HepG2 (cell line): ENCODE results near the gene STIP1. TPM values are rescaled to one million over a fixed set of nuclear protein-coding genes. Genes with fewer than 3 reads are reported as not detected.

Source experiments
- ARNT2 ChIP-seq: sonication (generic); formaldehyde crosslinking; IDR thresholded peaks from 2 replicates; pipeline ENCODE4 v1.8.0; 2022; ENCODE audit warnings: mild to moderate bottlenecking, low read depth, missing genetic modification reagents, moderate library complexity
- FOSL1 ChIP-seq: sonication (generic); formaldehyde crosslinking; IDR thresholded peaks from 2 replicates; pipeline ENCODE4 v1.9.0; 2021; ENCODE audit warnings: missing genetic modification reagents, borderline replicate concordance
- HMGXB4 ChIP-seq, 2 experiments: sonication (generic) in 1 of 2; formaldehyde crosslinking in 1 of 2; IDR thresholded peaks; 2 replicates each; pipeline versions ENCODE4 v1.4.0 to v1.6.1; 2018 to 2020; ENCODE audit warnings: missing genetic modification reagents in 2 of 2, borderline replicate concordance in 1 of 2, low read depth in 1 of 2, mild to moderate bottlenecking in 1 of 2, missing biosample characterization in 1 of 2
- HNRNPL ChIP-seq: fragments of 200-400 bp; formaldehyde crosslinking; IDR thresholded peaks from 2 replicates; pipeline ENCODE4 v1.6.1; 2017; ENCODE audit warnings: mild to moderate bottlenecking, low read depth, low read length
- HOXA9 ChIP-seq: sonication (generic); formaldehyde crosslinking; IDR thresholded peaks from 2 replicates; pipeline ENCODE4 v1.8.1; 2022; ENCODE audit warnings: missing genetic modification reagents, mild to moderate bottlenecking, moderate library complexity, borderline replicate concordance
- HOXD1 ChIP-seq: sonication (generic); formaldehyde crosslinking; IDR thresholded peaks from 2 replicates; pipeline ENCODE4 v1.5.0; 2020; ENCODE audit warnings: missing genetic modification reagents
- MEIS1 ChIP-seq: sonication (generic); formaldehyde crosslinking; IDR thresholded peaks from 2 replicates; pipeline ENCODE4 v1.9.0; 2021; ENCODE audit warnings: mild to moderate bottlenecking, missing genetic modification reagents, moderate library complexity, borderline replicate concordance
- NCOA2 ChIP-seq: sonication (generic); formaldehyde crosslinking; IDR thresholded peaks from 2 replicates; pipeline ENCODE4 v1.8.0; 2022; ENCODE audit warnings: inconsistent platforms
- NR2C2 ChIP-seq: sonication (generic); formaldehyde crosslinking; IDR thresholded peaks from 2 replicates; pipeline ENCODE4 v1.4.0; 2020; ENCODE audit warnings: missing genetic modification reagents, mild to moderate bottlenecking, moderate library complexity, borderline replicate concordance
- PAF1 ChIP-seq: IDR thresholded peaks from 2 replicates; pipeline ENCODE4 v1.6.1; 2016; ENCODE audit warnings: missing genetic modification reagents, missing compliant biosample characterization
- PHF8 ChIP-seq: sonication (generic); formaldehyde crosslinking; IDR thresholded peaks from 2 replicates; pipeline ENCODE4 v1.5.0; 2020; ENCODE audit warnings: missing genetic modification reagents
- RBFOX2 ChIP-seq: fragments of 200-400 bp; formaldehyde crosslinking; IDR thresholded peaks from 2 replicates; pipeline ENCODE4 v1.6.1; 2017; ENCODE audit warnings: low read depth, mild to moderate bottlenecking, low read length
- SMYD3 ChIP-seq: sonication (generic); formaldehyde crosslinking; IDR thresholded peaks from 2 replicates; pipeline ENCODE4 v1.8.1; 2023; ENCODE audit warnings: mild to moderate bottlenecking, missing genetic modification reagents
- TARDBP ChIP-seq: sonication (generic); formaldehyde crosslinking; IDR thresholded peaks from 2 replicates; pipeline ENCODE4 v1.8.0; 2022; ENCODE audit warnings: mild to moderate bottlenecking, missing genetic modification reagents
- USF2 ChIP-seq, 2 experiments: sonication (generic) in 1 of 2; formaldehyde crosslinking in 1 of 2; IDR thresholded peaks; 2 replicates each; pipeline versions ENCODE4 v1.5.1 to v1.6.1; 2011 to 2020; ENCODE audit warnings: borderline replicate concordance in 1 of 2, low read depth in 1 of 2, low read length in 1 of 2, mild to moderate bottlenecking in 1 of 2, missing genetic modification reagents in 1 of 2, moderate library complexity in 1 of 2
- ZFX ChIP-seq: sonication (generic); formaldehyde crosslinking; IDR thresholded peaks from 2 replicates; pipeline ENCODE4 v1.4.0; 2020; ENCODE audit warnings: mild to moderate bottlenecking, low read depth, missing genetic modification reagents, moderate library complexity
- ZNF136 ChIP-seq: sonication (generic); formaldehyde crosslinking; IDR thresholded peaks from 2 replicates; pipeline ENCODE4 v1.8.1; 2022; ENCODE audit warnings: low read depth, mild to moderate bottlenecking, moderate library complexity, missing genetic modification reagents
- ZNF264 ChIP-seq: sonication (generic); formaldehyde crosslinking; IDR thresholded peaks from 2 replicates; pipeline ENCODE4 v1.4.0; 2020; ENCODE audit warnings: missing genetic modification reagents
- ZNF343 ChIP-seq: sonication (generic); formaldehyde crosslinking; IDR thresholded peaks from 2 replicates; pipeline ENCODE4 v1.4.0; 2020; ENCODE audit warnings: mild to moderate bottlenecking, missing genetic modification reagents
- ZNF546 ChIP-seq: sonication (generic); formaldehyde crosslinking; conservative IDR thresholded peaks from 2 replicates; pipeline ENCODE4 v1.8.1; 2023; ENCODE audit warnings: mild to moderate bottlenecking, missing genetic modification reagents
- ZNF691 ChIP-seq: sonication (generic); formaldehyde crosslinking; IDR thresholded peaks from 2 replicates; pipeline ENCODE4 v1.4.0; 2020; ENCODE audit warnings: missing genetic modification reagents, low read depth, mild to moderate bottlenecking, borderline replicate concordance
- ZNF747 ChIP-seq: sonication (generic); formaldehyde crosslinking; IDR thresholded peaks from 2 replicates; pipeline ENCODE4 v1.8.1; 2023; ENCODE audit warnings: missing genetic modification reagents, mild to moderate bottlenecking, borderline replicate concordance
- polyA plus RNA-seq, 8 experiments: library from polyadenylated mRNA; depleted of rRNA in 3 of 8; stranded (reverse) in 7 of 8; unstranded in 1 of 8; fragments of >200 nt; fragmentation: Illumina TruSeq in 4 of 8; extraction: Trizol in 4 of 8; gene quantifications; 2 replicates each; pipeline versions ENCODE4 v1.2.1 to v1.2.3, GENCODE V29; 2011 to 2016; ENCODE audit warnings: low read depth in 4 of 8, missing spikeins in 1 of 8, mixed read lengths in 1 of 8; ENCODE audit not compliant: insufficient read depth in 1 of 8
- total RNA-seq, 5 experiments: library from RNA; depleted of rRNA; stranded (reverse); fragments of >200 nt; fragmentation: Illumina TruSeq; extraction: Trizol; gene quantifications; 2 replicates each; pipeline ENCODE4 v1.2.3, GENCODE V29; 2016; ENCODE audit warnings: low read depth in 1 of 5

The STIP1 gene
- total and polyA plus RNA-seq, 2 of the 13 experiments (the other 11 are each of a cell fraction or from before 2014, with no cell fraction given), result 81.1 to 217 TPM

- TF ChIP-seq HMGXB4 (CRISPR knock-in tag; IDR thresholded peaks at IDR 0.05; ENCODE audit: borderline replicate concordance in 1 of 2, low read depth in 1 of 2) (peak; percentile 34 to 64; a peak in 2 of 4 replicates), ZFX (0 out of 2 replicates have a peak, but pooled peaks have one; percentile 3), MEIS1 (CRISPR knock-in tag) (peak; percentile 53; the same call in 1 of the 2 replicates), HOXA9 (CRISPR knock-in tag) (no peak), ZNF343 (CRISPR knock-in tag) (0 out of 2 replicates have a peak, but pooled peaks have one; percentile 31), RBFOX2 (no peak), HNRNPL (0 out of 2 replicates have a peak, but pooled peaks have one; percentile 55), ZNF691 (CRISPR knock-in tag) (no peak; the same call in 1 of the 2 replicates), FOSL1 (CRISPR knock-in tag) (no peak), NR2C2 (CRISPR knock-in tag) (no peak), ZNF747 (CRISPR knock-in tag) (0 out of 2 replicates have a peak, but pooled peaks have one; percentile 40), NCOA2 (no peak), HOXD1 (CRISPR knock-in tag) (no peak), ARNT2 (CRISPR knock-in tag) (peak; percentile 33; the same call in 1 of the 2 replicates), ZNF546 (0 out of 2 replicates have a peak, but pooled peaks have one; percentile 30), PAF1 (no peak), ZNF264 (CRISPR knock-in tag) (no peak), TARDBP (0 out of 2 replicates have a peak, but pooled peaks have one; percentile 14), ZNF136 (CRISPR knock-in tag) (no peak), SMYD3 (CRISPR knock-in tag) (no peak), PHF8 (CRISPR knock-in tag) (0 out of 2 replicates have a peak, but pooled peaks have one; percentile 14), USF2 (IDR thresholded peaks at IDR 0.05; ENCODE audit: low read depth, low read length) (no peak), USF2 (CRISPR knock-in tag; IDR thresholded peaks at IDR 0.05; ENCODE audit: borderline replicate concordance) (no peak)
Measured at GRCh38 chr11:64252003-64252872, 66.3 kb downstream of the STIP1 start (continued).
